Measurements from ENCODE around the gene SYNE2.
"Not testable (repeated sequence)": the region's sequence is repeated elsewhere in the genome, so short reads cannot be mapped to it uniquely, and the experiment has no call there.

SYNE2 gene

GRCh38 chr14:64123241-64123822 is 270.5 kb downstream of the SYNE2 start:
- peak overlapping the region; percentile 64 for H3K27ac Mint-ChIP-seq
- DNase-seq: no peak
- peaks cover 78% of the 10 kb centered on the region for H3K36me3 Mint-ChIP-seq (ENCODE audit: low read depth)
- peaks cover 14% of the 10 kb centered on the region for H3K4me1 Mint-ChIP-seq (ENCODE audit: low read depth)
- no peak overlapping the region for H3K4me3 Mint-ChIP-seq
- no peaks in the 10 kb centered on the region for H3K27me3 Mint-ChIP-seq
- no peaks in the 10 kb centered on the region for H3K9me3 Mint-ChIP-seq

GRCh38 chr14:64125270-64125669 is 272.5 kb downstream of the SYNE2 start:
- H3K4me1 Mint-ChIP-seq (ENCODE audit: low read depth): peaks cover 7% of the 10 kb centered on the region
- H3K27ac Mint-ChIP-seq: peak overlapping the region; percentile 18
- H3K36me3 Mint-ChIP-seq (ENCODE audit: low read depth): peaks cover 83% of the 10 kb centered on the region
- no peak for DNase-seq
- no peaks in the 10 kb centered on the region for H3K9me3 Mint-ChIP-seq
- H3K4me3 Mint-ChIP-seq: no peak overlapping the region
- no peaks in the 10 kb centered on the region for H3K27me3 Mint-ChIP-seq

- peak overlapping the region; percentile 59 for H3K27ac Mint-ChIP-seq
- H3K36me3 Mint-ChIP-seq (ENCODE audit: low read depth): peaks cover 88% of the 10 kb centered on the region
- H3K27me3 Mint-ChIP-seq: no peaks in the 10 kb centered on the region
These were observed 273.7 kb downstream of the SYNE2 start for GRCh38 chr14:64126548-64126947.

GRCh38 chr14:64137657-64138290 is 285.0 kb downstream of the SYNE2 start:
- no peak for DNase-seq
- peaks cover 74% of the 10 kb centered on the region for H3K36me3 Mint-ChIP-seq (ENCODE audit: low read depth)
- no peak overlapping the region for H3K27ac Mint-ChIP-seq
- H3K4me1 Mint-ChIP-seq (ENCODE audit: low read depth): no peaks in the 10 kb centered on the region
- no peaks in the 10 kb centered on the region for H3K27me3 Mint-ChIP-seq
- no peak overlapping the region for H3K4me3 Mint-ChIP-seq
- H3K9me3 Mint-ChIP-seq: no peaks in the 10 kb centered on the region

More at GRCh38 chr14:64126548-64126947, 273.7 kb downstream of the SYNE2 start:
- Mint-ChIP-seq H3K9me3 (no peaks in the 10 kb centered on the region), H3K4me3 (no peak overlapping the region), H3K4me1 (ENCODE audit: low read depth) (peaks cover 7% of the 10 kb centered on the region)
- DNase-seq: no peak

GRCh38 chr14:64147126-64147790 is 294.5 kb downstream of the SYNE2 start:
- Mint-ChIP-seq H3K36me3 (ENCODE audit: low read depth) (peaks cover 80% of the 10 kb centered on the region), H3K4me3 (no peak overlapping the region), H3K27me3 (no peaks in the 10 kb centered on the region), H3K4me1 (ENCODE audit: low read depth) (no peaks in the 10 kb centered on the region), H3K9me3 (no peaks in the 10 kb centered on the region), H3K27ac (no peak overlapping the region)
- no peak for DNase-seq

- no peak for DNase-seq
- Mint-ChIP-seq H3K4me3 (no peak overlapping the region), H3K27me3 (no peaks in the 10 kb centered on the region), H3K36me3 (ENCODE audit: low read depth) (peaks cover 76% of the 10 kb centered on the region), H3K4me1 (ENCODE audit: low read depth) (no peaks in the 10 kb centered on the region), H3K27ac (no peak overlapping the region), H3K9me3 (no peaks in the 10 kb centered on the region)
These were observed 297.1 kb downstream of the SYNE2 start for GRCh38 chr14:64149921-64150320.

- H3K4me3 Mint-ChIP-seq: no peak overlapping the region
- H3K9me3 Mint-ChIP-seq: no peaks in the 10 kb centered on the region
- H3K4me1 Mint-ChIP-seq (ENCODE audit: low read depth): no peaks in the 10 kb centered on the region
- no peaks in the 10 kb centered on the region for H3K27me3 Mint-ChIP-seq
- H3K27ac Mint-ChIP-seq: no peak overlapping the region
- DNase-seq: no peak
- H3K36me3 Mint-ChIP-seq (ENCODE audit: low read depth): peaks cover 84% of the 10 kb centered on the region
These were observed 305.8 kb downstream of the SYNE2 start for GRCh38 chr14:64158608-64159007.

- H3K27me3 Mint-ChIP-seq: no peaks in the 10 kb centered on the region
- H3K9me3 Mint-ChIP-seq: no peaks in the 10 kb centered on the region
- H3K4me1 Mint-ChIP-seq (ENCODE audit: low read depth): no peaks in the 10 kb centered on the region
- no peak for DNase-seq
- H3K27ac Mint-ChIP-seq: no peak overlapping the region
- H3K4me3 Mint-ChIP-seq: no peak overlapping the region
- peaks cover 85% of the 10 kb centered on the region for H3K36me3 Mint-ChIP-seq (ENCODE audit: low read depth)
These were observed 306.8 kb downstream of the SYNE2 start for GRCh38 chr14:64159588-64159987.

- peaks cover 71% of the 10 kb centered on the region for H3K36me3 Mint-ChIP-seq (ENCODE audit: low read depth)
- DNase-seq: no peak
- peak overlapping the region; percentile 18 for H3K27ac Mint-ChIP-seq
- H3K4me3 Mint-ChIP-seq: no peak overlapping the region
- no peaks in the 10 kb centered on the region for H3K9me3 Mint-ChIP-seq
- peaks cover 10% of the 10 kb centered on the region for H3K4me1 Mint-ChIP-seq (ENCODE audit: low read depth)
- no peaks in the 10 kb centered on the region for H3K27me3 Mint-ChIP-seq
These were observed 317.4 kb downstream of the SYNE2 start for GRCh38 chr14:64170181-64170580.

GRCh38 chr14:64174922-64175782 is 322.3 kb downstream of the SYNE2 start:
- Mint-ChIP-seq H3K27me3 (no peaks in the 10 kb centered on the region), H3K27ac (peak overlapping the region; percentile 86), H3K36me3 (ENCODE audit: low read depth) (peaks cover 64% of the 10 kb centered on the region), H3K4me3 (no peak overlapping the region), H3K9me3 (no peaks in the 10 kb centered on the region), H3K4me1 (ENCODE audit: low read depth) (peaks cover 30% of the 10 kb centered on the region)
- no peak for DNase-seq

- DNase-seq: no peak
- peaks cover 66% of the 10 kb centered on the region for H3K36me3 Mint-ChIP-seq (ENCODE audit: low read depth)
- no peak overlapping the region for H3K4me3 Mint-ChIP-seq
- no peaks in the 10 kb centered on the region for H3K9me3 Mint-ChIP-seq
- H3K27ac Mint-ChIP-seq: peak overlapping the region; percentile 48
- no peaks in the 10 kb centered on the region for H3K27me3 Mint-ChIP-seq
- peaks cover 30% of the 10 kb centered on the region for H3K4me1 Mint-ChIP-seq (ENCODE audit: low read depth)
These were observed 323.5 kb downstream of the SYNE2 start for GRCh38 chr14:64176330-64176729.

- H3K27ac Mint-ChIP-seq: no peak overlapping the region
- DNase-seq: no peak
- no peaks in the 10 kb centered on the region for H3K27me3 Mint-ChIP-seq
- H3K4me3 Mint-ChIP-seq: no peak overlapping the region
- peaks cover 66% of the 10 kb centered on the region for H3K36me3 Mint-ChIP-seq (ENCODE audit: low read depth)
- H3K9me3 Mint-ChIP-seq: no peaks in the 10 kb centered on the region
- H3K4me1 Mint-ChIP-seq (ENCODE audit: low read depth): peaks cover 30% of the 10 kb centered on the region
These were observed 326.0 kb downstream of the SYNE2 start for GRCh38 chr14:64178814-64179213.

GRCh38 chr14:64182908-64183307 is 330.1 kb downstream of the SYNE2 start:
- H3K4me3 Mint-ChIP-seq; H3K27ac Mint-ChIP-seq; H3K9me3 Mint-ChIP-seq; H3K27me3 Mint-ChIP-seq; DNase-seq; H3K4me1 Mint-ChIP-seq (ENCODE audit: low read depth): not testable (repeated sequence)
- peaks cover 68% of the 10 kb centered on the region for H3K36me3 Mint-ChIP-seq (ENCODE audit: low read depth)

- DNase-seq: no peak
- Mint-ChIP-seq H3K27me3 (no peaks in the 10 kb centered on the region), H3K4me3 (no peak overlapping the region), H3K9me3 (no peaks in the 10 kb centered on the region), H3K4me1 (ENCODE audit: low read depth) (peaks cover 1% of the 10 kb centered on the region), H3K27ac (no peak overlapping the region), H3K36me3 (ENCODE audit: low read depth) (peaks cover 70% of the 10 kb centered on the region)
These were observed 331.4 kb downstream of the SYNE2 start for GRCh38 chr14:64184103-64184729.

Data from activated T-cell treated with anti-CD3 and anti-CD28 coated beads, Interleukin-2, amount 50 U/mL, for 24 hours (primary cell).